Breast epithelium (tissue), 4 donors: Measurements from ENCODE around the gene FRMPD4. TPM values are rescaled to one million over a fixed set of nuclear protein-coding genes. Genes with fewer than 3 reads are reported as not detected.

Experiments used
- DNase-seq, 2 donors: peaks; one replicate each; pipeline ENCODE4 v3.0.0-alpha.2; 2019; ENCODE audit warnings: low spot score in 2 of 2
- H3K27ac ChIP-seq, 2 donors: fragments of 200-600 bp; sonication (generic) in 1 of 2; one replicate each; pipeline ENCODE4 v1.5.1; 2016 to 2019; ENCODE audit warnings: mild to moderate bottlenecking in 1 of 2
- H3K27me3 ChIP-seq, 2 donors: fragments of 200-600 bp; sonication (generic) in 1 of 2; one replicate each; pipeline versions ENCODE4 v1.5.1 to v1.6.0; 2017 to 2019; ENCODE audit warnings: control low read depth in 1 of 2, mild to moderate bottlenecking in 1 of 2
- H3K36me3 ChIP-seq: fragments of 200-600 bp; one replicate; pipeline ENCODE4 v1.5.1; 2019
- H3K4me1 ChIP-seq, 2 donors: fragments of 200-600 bp; sonication (generic); one replicate each; pipeline ENCODE4 v1.5.1; 2016 to 2019; ENCODE audit warnings: control low read depth in 1 of 2
- H3K4me3 ChIP-seq, 3 donors: fragments of 200-600 bp; sonication (generic); 1 replicate in 2 of 3; 2 replicates in 1 of 3; pipeline ENCODE4 v1.5.1; 2016 to 2019; ENCODE audit warnings: mild to moderate bottlenecking in 3 of 3, moderate library complexity in 2 of 3
- H3K9me3 ChIP-seq, 2 donors: fragments of 200-600 bp; sonication (generic) in 1 of 2; one replicate each; pipeline ENCODE4 v1.5.1; 2016 to 2019; ENCODE audit warnings: control low read depth in 1 of 2
- CTCF ChIP-seq, 3 donors: fragments of 450-650 bp; IDR thresholded peaks; one replicate each; pipeline ENCODE4 v1.5.1; 2016 to 2017; ENCODE audit warnings: antibody characterized with exemption in 3 of 3, mild to moderate bottlenecking in 3 of 3, moderate library complexity in 3 of 3
- POLR2A ChIP-seq: fragments of 450-650 bp; IDR thresholded peaks from one replicate; pipeline ENCODE4 v1.6.1; 2016; ENCODE audit warnings: antibody characterized with exemption, mild to moderate bottlenecking, moderate library complexity
- POLR2AphosphoS5 ChIP-seq, 3 donors: sonication (generic); formaldehyde crosslinking; IDR thresholded peaks; one replicate each; pipeline ENCODE4 v1.6.1; 2017; ENCODE audit warnings: antibody characterized with exemption in 3 of 3
- intact Hi-C: fragments of 100-400 bp; cut with DNase I; formaldehyde crosslinking; loops from one replicate; pipeline ENCODE4 v1.15.1; 2023; ENCODE audit warnings: low total_unique reads
- total RNA-seq, 3 donors: library from RNA; depleted of rRNA; stranded (reverse); fragments of >200 nt; gene quantifications; one replicate each; pipeline ENCODE4 v1.1.0, GENCODE V29; 2016

FRMPD4 gene
- total RNA-seq, 3 donors from 2014 or later = under 0.01 TPM

- Histone ChIP-seq H3K27me3 (peaks cover 0 to 6% of the 10 kb centered on the region in 2 donors), H3K4me3 (no peak overlapping the region), H3K9me3 (no peaks in the 10 kb centered on the region), H3K4me1 (no peaks in the 10 kb centered on the region), H3K27ac (no peak overlapping the region), H3K36me3 (no peaks in the 10 kb centered on the region)
- TF ChIP-seq POLR2AphosphoS5 (IDR thresholded peaks at IDR 0.05) (no peak), CTCF (IDR thresholded peaks at IDR 0.05) (no peak), POLR2A (no peak)
- no peak for DNase-seq
- intact Hi-C loops = no loop called here
Measured at GRCh38 chrX:12452268-12452667, 314.0 kb downstream of the FRMPD4 start.

DNA sequence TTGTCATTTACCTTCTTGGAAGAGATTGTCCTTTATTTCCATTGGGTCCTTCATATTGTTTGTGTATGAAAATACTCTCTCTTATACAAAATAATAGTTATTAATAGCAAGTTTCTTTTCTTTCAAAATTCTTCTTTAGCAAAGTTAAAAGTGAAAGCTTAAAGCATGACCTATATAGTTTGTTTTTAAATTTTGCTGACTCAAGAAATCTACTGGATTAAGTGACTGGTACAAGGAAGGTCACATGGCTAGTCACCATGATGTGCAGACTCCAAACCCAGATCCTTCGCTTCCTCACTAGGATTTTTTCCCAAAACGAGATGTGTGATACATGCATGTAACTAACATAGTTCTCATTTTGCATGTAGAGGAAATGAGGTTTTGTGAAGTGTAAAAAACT lies 322.7 kb downstream of the FRMPD4 start:
- intact Hi-C loops = no loop called here
- TF ChIP-seq CTCF (IDR thresholded peaks at IDR 0.05) (no peak), POLR2AphosphoS5 (IDR thresholded peaks at IDR 0.05) (no peak), POLR2A (no peak)
- no peaks in the 10 kb centered on the region for H3K27me3 ChIP-seq

DNA sequence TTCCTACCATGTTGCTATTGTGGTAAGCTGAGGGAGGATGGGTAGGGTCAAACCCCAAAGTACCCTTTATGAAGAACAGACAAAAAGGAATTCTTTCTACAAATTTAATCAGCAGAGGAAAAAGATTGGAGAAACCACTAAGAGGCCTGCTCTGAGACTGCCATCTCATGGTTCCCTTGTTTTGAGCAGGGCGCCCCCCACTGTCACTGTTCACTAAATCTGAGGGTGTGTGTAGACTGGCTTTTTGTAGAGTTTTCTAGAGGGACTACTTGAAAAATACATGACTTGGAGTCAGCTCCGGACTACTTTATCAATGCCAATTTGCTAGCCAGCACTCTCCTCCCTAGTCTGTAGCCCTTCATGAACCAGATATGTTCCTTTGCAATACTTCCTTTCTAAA lies 324.8 kb downstream of the FRMPD4 start:
- no peak overlapping the region for H3K27ac ChIP-seq
- no peaks in the 10 kb centered on the region for H3K4me1 ChIP-seq
- TF ChIP-seq CTCF (IDR thresholded peaks at IDR 0.05) = no peak
- H3K27me3 ChIP-seq = no peaks in the 10 kb centered on the region
- H3K36me3 ChIP-seq = no peaks in the 10 kb centered on the region
- intact Hi-C loops = no loop called here
- no peaks in the 10 kb centered on the region for H3K9me3 ChIP-seq
- no peak overlapping the region for H3K4me3 ChIP-seq
- DNase-seq = no peak

More for the DNA sequence above, 322.7 kb downstream of the FRMPD4 start:
- DNase-seq = no peak
- H3K9me3 ChIP-seq = no peaks in the 10 kb centered on the region
- no peak overlapping the region for H3K27ac ChIP-seq
- H3K4me3 ChIP-seq = no peak overlapping the region
- H3K36me3 ChIP-seq = no peaks in the 10 kb centered on the region
- no peaks in the 10 kb centered on the region for H3K4me1 ChIP-seq

DNA sequence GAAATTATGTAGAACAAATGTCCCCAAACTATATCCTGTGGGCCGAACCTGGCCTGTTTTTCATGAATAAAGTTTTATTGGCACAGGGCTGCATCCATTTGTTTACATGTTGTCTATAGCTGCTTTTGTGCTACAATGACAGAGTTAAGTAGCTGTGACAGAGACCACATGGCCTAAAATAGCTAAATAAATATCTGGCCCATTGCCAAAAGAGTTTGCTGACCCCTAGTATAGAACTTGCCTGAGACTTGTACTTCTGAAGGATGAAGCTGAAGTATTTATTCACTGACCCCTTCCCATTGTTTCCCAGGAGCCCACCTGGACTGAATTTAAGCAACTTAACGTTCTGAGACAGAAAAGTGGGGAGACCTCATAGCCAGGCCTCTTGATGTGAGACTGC lies 325.6 kb downstream of the FRMPD4 start:
- Histone ChIP-seq H3K4me1 (no peaks in the 10 kb centered on the region), H3K9me3 (no peaks in the 10 kb centered on the region), H3K4me3 (no peak overlapping the region), H3K36me3 (no peaks in the 10 kb centered on the region), H3K27ac (no peak overlapping the region), H3K27me3 (no peaks in the 10 kb centered on the region)
- no peak for TF ChIP-seq CTCF (IDR thresholded peaks at IDR 0.05)
- no peak for TF ChIP-seq POLR2AphosphoS5 (IDR thresholded peaks at IDR 0.05)
- TF ChIP-seq POLR2A = no peak
- no peak for DNase-seq
- intact Hi-C loops = no loop called here

DNA sequence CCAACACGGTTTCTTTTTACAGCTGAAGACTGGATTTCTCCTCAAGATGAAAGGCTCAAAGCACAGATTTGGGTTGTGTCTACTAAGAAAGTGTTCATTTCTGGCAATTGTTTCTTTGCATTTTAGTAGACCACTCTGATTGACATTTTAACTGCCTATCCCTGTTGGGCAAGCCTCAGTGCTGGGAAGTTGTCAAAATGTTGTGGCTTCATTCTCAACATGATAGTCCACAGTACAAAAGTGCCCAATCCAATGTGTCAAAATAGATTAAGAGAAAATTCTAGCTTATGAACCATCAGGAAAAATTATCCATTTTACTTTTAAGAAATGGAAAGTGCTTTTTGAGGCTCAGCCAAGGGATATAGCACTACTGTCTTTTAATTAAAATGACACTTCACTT lies 329.0 kb downstream of the FRMPD4 start:
- DNase-seq = no peak

More for the DNA sequence above, 329.0 kb downstream of the FRMPD4 start:
- Histone ChIP-seq H3K4me1 (no peaks in the 10 kb centered on the region), H3K4me3 (no peak overlapping the region), H3K27ac (no peak overlapping the region), H3K36me3 (no peaks in the 10 kb centered on the region), H3K27me3 (no peaks in the 10 kb centered on the region), H3K9me3 (no peaks in the 10 kb centered on the region)
- intact Hi-C loops = no loop called here
- TF ChIP-seq CTCF (IDR thresholded peaks at IDR 0.05) = no peak
- TF ChIP-seq POLR2AphosphoS5 (IDR thresholded peaks at IDR 0.05) = no peak
- TF ChIP-seq POLR2A = no peak
